ENCODE data around the gene ALK. TPM values are rescaled to one million over a fixed set of nuclear protein-coding genes. Genes with fewer than 3 reads are reported as not detected.

The ALK gene
- total and polyA plus RNA-seq, 2 donors: 0.19 to 0.21 TPM

DNA sequence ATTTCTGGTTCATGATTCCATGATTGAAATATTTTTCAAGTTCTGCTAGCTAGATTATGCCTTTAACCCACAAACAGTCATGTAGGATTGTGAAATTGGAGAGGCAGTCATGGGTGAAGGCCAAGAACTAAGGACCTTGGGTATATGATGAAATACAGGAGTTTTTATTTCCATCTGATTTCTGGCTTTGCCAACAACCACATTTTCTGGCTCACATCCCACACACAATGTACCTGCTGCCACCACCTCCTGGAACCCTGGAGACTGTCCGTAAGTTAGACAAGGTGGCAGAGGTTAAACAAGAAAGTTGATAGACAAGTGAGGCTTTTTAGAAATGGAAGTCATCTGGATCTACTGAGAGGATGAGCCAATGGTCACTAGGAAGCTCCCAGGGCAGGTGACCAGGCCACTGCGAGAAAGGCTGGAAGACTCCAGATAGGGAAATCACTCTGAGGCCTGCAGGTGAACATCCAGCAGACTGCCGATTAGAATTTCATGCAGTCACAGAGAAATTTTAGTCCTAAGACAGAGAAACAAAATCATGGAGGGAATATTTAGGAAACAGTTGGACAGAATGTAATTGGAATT, 402.0 kb downstream of the ALK start:
- no peaks in the 10 kb centered on the region for H3K9me3 ChIP-seq (ENCODE audit: control insufficient read depth in 2 of 2, insufficient read depth in 1 of 2, low read length in 1 of 2)
- H3K36me3 ChIP-seq (ENCODE audit: control insufficient read depth in 2 of 2, insufficient read depth in 2 of 2, low read length in 1 of 2): no peaks in the 10 kb centered on the region
- H3K4me3 ChIP-seq (ENCODE audit: low read length in 2 of 2): no peak overlapping the region
- no peak for DNase-seq (ENCODE audit: low read depth in 6 of 9, low spot score in 9 of 9)
- H3K27ac ChIP-seq (ENCODE audit: low read depth in 1 of 2, low read length in 1 of 2): no peak overlapping the region
- no peaks in the 10 kb centered on the region for H3K27me3 ChIP-seq (ENCODE audit: control insufficient read depth in 2 of 2, insufficient read depth in 1 of 2, low read length in 1 of 2)
- 95% methylated on average over 3 of the region's 3 CpGs for WGBS
- H3K4me1 ChIP-seq (ENCODE audit: control insufficient read depth in 2 of 2, insufficient read depth in 2 of 2, low read length in 2 of 2): no peaks in the 10 kb centered on the region

- H3K4me3 ChIP-seq (ENCODE audit: low read length in 2 of 2): no peak overlapping the region
- 88% methylated on average over 1 of the region's 1 CpG for WGBS
- H3K27ac ChIP-seq (ENCODE audit: low read depth in 1 of 2, low read length in 1 of 2): no peak overlapping the region
- H3K9me3 ChIP-seq (ENCODE audit: control insufficient read depth in 2 of 2, insufficient read depth in 1 of 2, low read length in 1 of 2): no peaks in the 10 kb centered on the region
- no peak for DNase-seq (ENCODE audit: low read depth in 6 of 9, low spot score in 9 of 9)
- no peaks in the 10 kb centered on the region for H3K27me3 ChIP-seq (ENCODE audit: control insufficient read depth in 2 of 2, insufficient read depth in 1 of 2, low read length in 1 of 2)
- H3K36me3 ChIP-seq (ENCODE audit: control insufficient read depth in 2 of 2, insufficient read depth in 2 of 2, low read length in 1 of 2): no peaks in the 10 kb centered on the region
- no peaks in the 10 kb centered on the region for H3K4me1 ChIP-seq (ENCODE audit: control insufficient read depth in 2 of 2, insufficient read depth in 2 of 2, low read length in 2 of 2)
Observed at GRCh38 chr2:29518646-29519337, 402.6 kb downstream of the ALK start.

GRCh38 chr2:29518010-29518409, 403.4 kb downstream of the ALK start:
- Histone ChIP-seq H3K36me3 (ENCODE audit: control insufficient read depth in 2 of 2, insufficient read depth in 2 of 2, low read length in 1 of 2) (no peaks in the 10 kb centered on the region), H3K4me3 (ENCODE audit: low read length in 2 of 2) (no peak overlapping the region), H3K4me1 (ENCODE audit: control insufficient read depth in 2 of 2, insufficient read depth in 2 of 2, low read length in 2 of 2) (no peaks in the 10 kb centered on the region), H3K27ac (ENCODE audit: low read depth in 1 of 2, low read length in 1 of 2) (no peak overlapping the region), H3K27me3 (ENCODE audit: control insufficient read depth in 2 of 2, insufficient read depth in 1 of 2, low read length in 1 of 2) (no peaks in the 10 kb centered on the region), H3K9me3 (ENCODE audit: control insufficient read depth in 2 of 2, insufficient read depth in 1 of 2, low read length in 1 of 2) (no peaks in the 10 kb centered on the region)
- 96% methylated on average over 2 of the region's 2 CpGs for WGBS
- no peak for DNase-seq (ENCODE audit: low read depth in 6 of 9, low spot score in 9 of 9)

DNA sequence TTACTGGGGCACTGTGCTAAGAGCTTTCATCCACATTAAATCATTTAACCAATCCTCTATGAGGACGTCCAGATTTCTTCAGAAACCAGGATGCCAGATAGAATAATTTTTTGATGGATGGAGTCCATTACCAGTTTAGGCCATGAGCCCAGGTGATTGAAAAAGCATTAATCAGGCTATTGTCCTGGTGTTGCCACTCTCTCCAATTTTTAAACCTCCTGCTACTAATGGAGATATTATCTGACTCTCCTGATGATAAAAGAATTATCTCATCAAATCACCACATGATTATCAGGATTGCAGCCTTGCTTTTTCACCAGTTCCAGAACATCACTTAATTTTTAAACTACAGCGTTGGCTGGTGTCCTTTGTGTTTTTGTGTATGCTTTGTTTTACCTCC, 404.0 kb downstream of the ALK start:
- no peak overlapping the region for H3K4me3 ChIP-seq (ENCODE audit: low read length in 2 of 2)
- WGBS: 98% methylated on average over 2 of the region's 2 CpGs
- H3K27me3 ChIP-seq (ENCODE audit: control insufficient read depth in 2 of 2, insufficient read depth in 1 of 2, low read length in 1 of 2): no peaks in the 10 kb centered on the region
- H3K36me3 ChIP-seq (ENCODE audit: control insufficient read depth in 2 of 2, insufficient read depth in 2 of 2, low read length in 1 of 2): no peaks in the 10 kb centered on the region
- H3K9me3 ChIP-seq (ENCODE audit: control insufficient read depth in 2 of 2, insufficient read depth in 1 of 2, low read length in 1 of 2): no peaks in the 10 kb centered on the region
- DNase-seq (ENCODE audit: low read depth in 6 of 9, low spot score in 9 of 9): no peak
- H3K4me1 ChIP-seq (ENCODE audit: control insufficient read depth in 2 of 2, insufficient read depth in 2 of 2, low read length in 2 of 2): no peaks in the 10 kb centered on the region
- H3K27ac ChIP-seq (ENCODE audit: low read depth in 1 of 2, low read length in 1 of 2): no peak overlapping the region

- no peaks in the 10 kb centered on the region for H3K27me3 ChIP-seq (ENCODE audit: control insufficient read depth in 2 of 2, insufficient read depth in 1 of 2, low read length in 1 of 2)
- H3K4me3 ChIP-seq (ENCODE audit: low read length in 2 of 2): no peak overlapping the region
- H3K9me3 ChIP-seq (ENCODE audit: control insufficient read depth in 2 of 2, insufficient read depth in 1 of 2, low read length in 1 of 2): no peaks in the 10 kb centered on the region
- 88% methylated on average over 2 of the region's 2 CpGs for WGBS
- H3K36me3 ChIP-seq (ENCODE audit: control insufficient read depth in 2 of 2, insufficient read depth in 2 of 2, low read length in 1 of 2): no peaks in the 10 kb centered on the region
- no peak overlapping the region for H3K27ac ChIP-seq (ENCODE audit: low read depth in 1 of 2, low read length in 1 of 2)
- no peak for DNase-seq (ENCODE audit: low read depth in 6 of 9, low spot score in 9 of 9)
- H3K4me1 ChIP-seq (ENCODE audit: control insufficient read depth in 2 of 2, insufficient read depth in 2 of 2, low read length in 2 of 2): no peaks in the 10 kb centered on the region
Observed at GRCh38 chr2:29516767-29517166, 404.6 kb downstream of the ALK start.

GRCh38 chr2:29509878-29510277, 411.5 kb downstream of the ALK start:
- 94% methylated on average over 1 of the region's 1 CpG for WGBS
- Histone ChIP-seq H3K4me3 (ENCODE audit: low read length in 2 of 2) (no peak overlapping the region), H3K27ac (ENCODE audit: low read depth in 1 of 2, low read length in 1 of 2) (no peak overlapping the region)

GRCh38 chr2:29509397-29509796, 412.0 kb downstream of the ALK start:
- H3K27ac ChIP-seq (ENCODE audit: low read depth in 1 of 2, low read length in 1 of 2): no peak overlapping the region
- H3K4me3 ChIP-seq (ENCODE audit: low read length in 2 of 2): no peak overlapping the region
- H3K9me3 ChIP-seq (ENCODE audit: control insufficient read depth in 2 of 2, insufficient read depth in 1 of 2, low read length in 1 of 2): no peaks in the 10 kb centered on the region
- no peak for DNase-seq (ENCODE audit: low read depth in 6 of 9, low spot score in 9 of 9)
- WGBS: 99% methylated on average over 1 of the region's 1 CpG
- H3K4me1 ChIP-seq (ENCODE audit: control insufficient read depth in 2 of 2, insufficient read depth in 2 of 2, low read length in 2 of 2): no peaks in the 10 kb centered on the region
- H3K36me3 ChIP-seq (ENCODE audit: control insufficient read depth in 2 of 2, insufficient read depth in 2 of 2, low read length in 1 of 2): no peaks in the 10 kb centered on the region
- no peaks in the 10 kb centered on the region for H3K27me3 ChIP-seq (ENCODE audit: control insufficient read depth in 2 of 2, insufficient read depth in 1 of 2, low read length in 1 of 2)

More at GRCh38 chr2:29509878-29510277, 411.5 kb downstream of the ALK start:
- Histone ChIP-seq H3K36me3 (ENCODE audit: control insufficient read depth in 2 of 2, insufficient read depth in 2 of 2, low read length in 1 of 2) (no peaks in the 10 kb centered on the region), H3K9me3 (ENCODE audit: control insufficient read depth in 2 of 2, insufficient read depth in 1 of 2, low read length in 1 of 2) (no peaks in the 10 kb centered on the region), H3K4me1 (ENCODE audit: control insufficient read depth in 2 of 2, insufficient read depth in 2 of 2, low read length in 2 of 2) (no peaks in the 10 kb centered on the region), H3K27me3 (ENCODE audit: control insufficient read depth in 2 of 2, insufficient read depth in 1 of 2, low read length in 1 of 2) (no peaks in the 10 kb centered on the region)
- no peak for DNase-seq (ENCODE audit: low read depth in 6 of 9, low spot score in 9 of 9)

DNA sequence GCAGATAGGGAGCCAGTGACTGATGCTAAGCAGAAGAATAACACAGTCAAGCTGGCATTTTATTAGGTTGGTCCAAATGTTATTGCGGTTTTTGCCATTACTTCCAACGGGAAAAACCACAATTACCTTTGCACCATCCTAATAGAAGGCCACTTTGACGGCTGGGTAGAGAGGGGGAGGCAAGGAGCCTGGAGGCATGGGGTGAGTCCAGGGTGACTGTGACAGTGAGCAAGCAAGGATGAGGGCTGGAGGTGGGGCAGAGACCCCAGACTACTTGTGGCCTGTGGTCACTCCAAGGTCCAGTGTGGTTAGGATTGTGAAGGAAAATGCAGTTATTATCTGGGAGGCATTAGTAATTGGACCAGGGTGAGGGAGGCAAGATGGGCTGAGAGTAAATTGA, 416.6 kb downstream of the ALK start:
- H3K27ac ChIP-seq (ENCODE audit: low read depth in 1 of 2, low read length in 1 of 2): no peak overlapping the region
- no peaks in the 10 kb centered on the region for H3K9me3 ChIP-seq (ENCODE audit: control insufficient read depth in 2 of 2, insufficient read depth in 1 of 2, low read length in 1 of 2)
- no peaks in the 10 kb centered on the region for H3K36me3 ChIP-seq (ENCODE audit: control insufficient read depth in 2 of 2, insufficient read depth in 2 of 2, low read length in 1 of 2)
- H3K27me3 ChIP-seq (ENCODE audit: control insufficient read depth in 2 of 2, insufficient read depth in 1 of 2, low read length in 1 of 2): no peaks in the 10 kb centered on the region
- no peak for DNase-seq (ENCODE audit: low read depth in 6 of 9, low spot score in 9 of 9)
- H3K4me1 ChIP-seq (ENCODE audit: control insufficient read depth in 2 of 2, insufficient read depth in 2 of 2, low read length in 2 of 2): no peaks in the 10 kb centered on the region
- WGBS: 86% methylated on average over 3 of the region's 3 CpGs
- no peak overlapping the region for H3K4me3 ChIP-seq (ENCODE audit: low read length in 2 of 2)

DNA sequence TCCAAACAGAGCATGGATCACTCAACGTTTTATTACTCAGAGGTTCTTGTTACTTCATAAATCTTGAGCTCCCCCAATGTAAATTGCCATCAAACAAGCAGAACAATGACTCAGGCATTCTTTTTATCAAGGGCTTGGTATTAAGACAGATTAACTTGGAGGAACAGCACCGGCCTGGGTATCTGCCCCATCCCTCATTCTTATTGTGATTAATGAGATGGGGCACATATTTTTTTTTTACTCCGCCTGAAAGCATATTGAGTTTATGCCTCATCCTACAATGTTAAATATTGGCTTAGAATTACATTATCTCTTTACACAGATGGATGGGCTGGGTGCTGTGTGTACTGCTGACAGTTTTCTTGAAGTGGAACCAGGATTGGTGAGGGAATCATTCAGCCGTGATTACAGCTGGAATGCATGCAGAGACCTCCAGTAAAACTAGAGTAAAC, 418.9 kb downstream of the ALK start:
- H3K27me3 ChIP-seq (ENCODE audit: control insufficient read depth in 2 of 2, insufficient read depth in 1 of 2, low read length in 1 of 2): no peaks in the 10 kb centered on the region
- 71% methylated on average over 4 of the region's 4 CpGs for WGBS
- H3K9me3 ChIP-seq (ENCODE audit: control insufficient read depth in 2 of 2, insufficient read depth in 1 of 2, low read length in 1 of 2): no peaks in the 10 kb centered on the region
- no peaks in the 10 kb centered on the region for H3K4me1 ChIP-seq (ENCODE audit: control insufficient read depth in 2 of 2, insufficient read depth in 2 of 2, low read length in 2 of 2)
- no peaks in the 10 kb centered on the region for H3K36me3 ChIP-seq (ENCODE audit: control insufficient read depth in 2 of 2, insufficient read depth in 2 of 2, low read length in 1 of 2)
- H3K27ac ChIP-seq (ENCODE audit: low read depth in 1 of 2, low read length in 1 of 2): no peak overlapping the region
- no peak overlapping the region for H3K4me3 ChIP-seq (ENCODE audit: low read length in 2 of 2)
- no peak for DNase-seq (ENCODE audit: low read depth in 6 of 9, low spot score in 9 of 9)
